Smooth muscle cell (in vitro differentiated cells): ENCODE results near the gene FOXO3. TPM values are rescaled to one million over a fixed set of nuclear protein-coding genes. Genes with fewer than 3 reads are reported as not detected.

Experiments used
- DNase-seq: peaks from one replicate; lab custom pipeline; 2025; ENCODE audit not compliant: unreplicated experiment; lab: John Stamatoyannopoulos, UW
- H2AFZ ChIP-seq: fragments of 200-600 bp; sonication (generic); 2 replicates; pipeline ENCODE4 v1.6.0; 2016; ENCODE audit warnings: antibody characterized with exemption, low read depth, mild to moderate bottlenecking
- H3F3A ChIP-seq: fragments of 200-600 bp; sonication (generic); 2 replicates; pipeline ENCODE4 v1.6.0; 2017; ENCODE audit warnings: antibody characterized with exemption, low read depth
- H3K27ac ChIP-seq: fragments of 200-600 bp; sonication (generic); 2 replicates; pipeline ENCODE4 v1.5.1; 2016; ENCODE audit warnings: low read depth, mild to moderate bottlenecking
- H3K27me3 ChIP-seq: fragments of 200-600 bp; sonication (generic); 2 replicates; pipeline ENCODE4 v1.6.1; 2016; ENCODE audit warnings: low read depth, mild to moderate bottlenecking
- H3K36me3 ChIP-seq: fragments of 200-600 bp; sonication (generic); 2 replicates; pipeline ENCODE4 v1.5.1; 2016; ENCODE audit warnings: low read depth
- H3K4me1 ChIP-seq: fragments of 200-600 bp; sonication (generic); 2 replicates; pipeline ENCODE4 v1.5.1; 2016; ENCODE audit warnings: low read depth
- H3K4me2 ChIP-seq: fragments of 200-600 bp; sonication (generic); 2 replicates; pipeline ENCODE4 v1.6.0; 2016; ENCODE audit warnings: mild to moderate bottlenecking
- H3K4me3 ChIP-seq: fragments of 200-600 bp; sonication (generic); 2 replicates; pipeline ENCODE4 v1.5.1; 2016; ENCODE audit warnings: mild to moderate bottlenecking
- H3K79me2 ChIP-seq: fragments of 200-600 bp; sonication (generic); 2 replicates; pipeline ENCODE4 v1.6.0; 2016; ENCODE audit warnings: low read depth, mild to moderate bottlenecking
- H3K9ac ChIP-seq: fragments of 200-600 bp; sonication (generic); 2 replicates; pipeline ENCODE4 v1.6.0; 2016; ENCODE audit warnings: low read depth
- H3K9me3 ChIP-seq: fragments of 200-600 bp; sonication (generic); replicated peaks from 2 replicates; pipeline ENCODE4 v1.5.1; 2016; ENCODE audit warnings: low read depth
- H4K20me1 ChIP-seq: fragments of 200-600 bp; sonication (generic); 2 replicates; pipeline ENCODE4 v1.6.0; 2016; ENCODE audit warnings: low read depth
- CTCF ChIP-seq: fragments of 200-600 bp; sonication (generic); IDR thresholded peaks from 2 replicates; pipeline ENCODE4 v1.5.1; 2017; ENCODE audit warnings: borderline replicate concordance, mild to moderate bottlenecking, antibody characterized with exemption; ENCODE audit not compliant: insufficient read depth, poor library complexity, severe bottlenecking
- WGBS: methylation state at CpG from one replicate; pipeline ENCODE4 v1.1.7; 2016; ENCODE audit warnings: low lambda C conversion rate; 5-methylcytosine and 5-hydroxymethylcytosine counted together
- polyA plus RNA-seq: library from polyadenylated mRNA; unstranded; fragments of >200 nt; fragmentation: Nextera tagmentation; extraction: Ambion mirVana; gene quantifications from 2 replicates; pipeline ENCODE4 v1.2.1, GENCODE V29; 2016
- total RNA-seq: library from RNA; depleted of rRNA; stranded (reverse); fragments of >200 nt; gene quantifications from 2 replicates; pipeline ENCODE4 v1.2.3, GENCODE V29; 2014

FOXO3 gene
- total and polyA plus RNA-seq, 2 experiments from 2014 or later = 35.9 to 40.3 TPM

- Histone ChIP-seq H3K27ac (no peak overlapping the region), H2AFZ (no peak overlapping the region), H3K4me2 (no peak overlapping the region), H3K4me1 (peaks cover 4% of the 10 kb centered on the region), H3K27me3 (no peaks in the 10 kb centered on the region), H3K36me3 (no peaks in the 10 kb centered on the region), H3K4me3 (no peak overlapping the region), H4K20me1 (peaks cover 100% of the 10 kb centered on the region), H3K79me2 (peaks cover 79% of the 10 kb centered on the region), H3K9me3 (no peaks in the 10 kb centered on the region), H3F3A (no peaks in the 10 kb centered on the region), H3K9ac (no peak overlapping the region)
- 86% methylated on average over 2 of the region's 2 CpGs for WGBS
- no peak for DNase-seq
- TF ChIP-seq CTCF = no peak
These were observed 78.3 kb downstream of the FOXO3 start for GRCh38 chr6:108638993-108639392.

DNA sequence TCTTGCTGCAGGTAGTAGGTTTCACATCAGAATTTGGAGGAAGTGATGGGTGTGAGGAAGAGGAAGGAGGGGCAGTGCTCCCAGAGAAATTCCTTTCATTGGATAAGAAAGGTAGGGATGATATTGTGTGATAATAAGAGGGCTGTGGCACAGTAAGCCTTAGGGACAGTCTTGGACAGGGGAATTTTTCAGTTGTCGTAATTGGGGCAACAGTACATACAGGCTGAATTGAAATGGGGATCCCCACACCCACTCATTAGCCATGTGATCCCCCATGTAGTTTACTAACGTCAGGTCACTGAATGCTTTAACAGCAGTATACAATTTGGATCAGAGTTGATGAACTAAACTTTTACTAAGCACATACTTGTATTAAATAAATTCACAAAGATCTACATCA, 79.4 kb downstream of the FOXO3 start:
- Histone ChIP-seq H3K9me3 (no peaks in the 10 kb centered on the region), H4K20me1 (peaks cover 100% of the 10 kb centered on the region), H3K4me3 (no peak overlapping the region), H3F3A (no peaks in the 10 kb centered on the region), H3K27ac (no peak overlapping the region), H3K4me1 (peaks cover 4% of the 10 kb centered on the region), H3K4me2 (no peak overlapping the region), H3K79me2 (peaks cover 77% of the 10 kb centered on the region), H3K27me3 (no peaks in the 10 kb centered on the region), H3K9ac (no peak overlapping the region), H2AFZ (no peak overlapping the region), H3K36me3 (no peaks in the 10 kb centered on the region)
- no peak for TF ChIP-seq CTCF
- no peak for DNase-seq
- WGBS = 100% methylated on average over 2 of the region's 2 CpGs

GRCh38 chr6:108643184-108643583, 82.5 kb downstream of the FOXO3 start:
- H3K9me3 ChIP-seq = no peaks in the 10 kb centered on the region

More at GRCh38 chr6:108643184-108643583, 82.5 kb downstream of the FOXO3 start:
- no peaks in the 10 kb centered on the region for H3K27me3 ChIP-seq
- H2AFZ ChIP-seq = no peak overlapping the region
- no peaks in the 10 kb centered on the region for H3F3A ChIP-seq
- H3K4me1 ChIP-seq = peaks cover 4% of the 10 kb centered on the region
- TF ChIP-seq CTCF = no peak
- H3K4me2 ChIP-seq = no peak overlapping the region
- DNase-seq = no peak
- no peak overlapping the region for H3K27ac ChIP-seq
- H3K4me3 ChIP-seq = no peak overlapping the region
- WGBS = 96% methylated on average over 1 of the region's 1 CpG
- no peak overlapping the region for H3K9ac ChIP-seq
- no peaks in the 10 kb centered on the region for H3K36me3 ChIP-seq
- peaks cover 77% of the 10 kb centered on the region for H3K79me2 ChIP-seq
- H4K20me1 ChIP-seq = peaks cover 100% of the 10 kb centered on the region
